HepG2 (cell line): ENCODE results near the gene ATXN2. TPM values are rescaled to one million over a fixed set of nuclear protein-coding genes. Genes with fewer than 3 reads are reported as not detected.

ENCODE experiments used
- ATAC-seq: fragments of 200-7000 bp; cut with Tn5 transposase; 3 replicates; pipeline ENCODE4 v1.9.1; 2020; ENCODE audit warnings: mild to moderate bottlenecking, moderate library complexity
- BruUV-seq: library from RNA; stranded (reverse); fragments of 400-500 nt; replicated peaks from 2 replicates; lab custom pipeline; 2021; lab: Mats Ljungman, UMichigan
- CTCF ChIA-PET: fragments of 300-600 bp; formaldehyde crosslinking; extraction: SDS; loops from one replicate; lab custom pipeline; 2021; ENCODE audit warnings: low total read pairs, inconsistent platforms, low intra/inter-chr PET ratio; lab: Yijun Ruan, JAX
- POLR2A ChIA-PET: fragments of 350-600 bp; sonication (Branson Sonifier 250); formaldehyde crosslinking; loops from one replicate; lab custom pipeline; 2020; ENCODE audit warnings: antibody characterized with exemption, inconsistent platforms; lab: Yijun Ruan, JAX
- DNase-seq: peaks from one replicate; pipeline ENCODE4 v3.0.0-alpha.2; 2015; ENCODE audit warnings: low spot score
- FAIRE-seq: peaks from 3 replicates; lab custom pipeline; 2011; peaks lifted over from hg19 to GRCh38; lab: Jason Lieb, UNC
- H2AFZ ChIP-seq: one replicate; pipeline ENCODE4 v1.6.1; 2011; ENCODE audit warnings: low read length, inconsistent platforms
- H3K27ac ChIP-seq: fragments of 300-600 bp; 3 replicates; pipeline ENCODE4 v1.8.0; 2011; ENCODE audit warnings: mixed run types, mild to moderate bottlenecking, mixed read lengths, low read length, inconsistent platforms; ENCODE audit not compliant: insufficient read depth; ENCODE audit errors: extremely low read length
- H3K27me3 ChIP-seq, 2 experiments: fragments of 200-600 bp in 1 of 2; 2 replicates in 1 of 2; 3 replicates in 1 of 2; pipeline versions ENCODE4 v1.6.0 to v1.8.0; 2011; ENCODE audit warnings: low read length in 2 of 2, mild to moderate bottlenecking in 2 of 2, moderate library complexity in 2 of 2, inconsistent platforms in 1 of 2; ENCODE audit not compliant: insufficient read depth in 2 of 2, control insufficient read depth in 1 of 2
- H3K36me3 ChIP-seq, 2 experiments: fragments of 200-600 bp in 1 of 2; replicated peaks in 1 of 2; 2 replicates in 1 of 2; 3 replicates in 1 of 2; pipeline versions ENCODE4 v1.5.1 to v1.8.0; 2011; ENCODE audit warnings: low read length in 2 of 2, inconsistent platforms in 1 of 2; ENCODE audit not compliant: insufficient read depth in 2 of 2, control insufficient read depth in 1 of 2
- H3K4me1 ChIP-seq: 2 replicates; pipeline ENCODE4 v1.5.1; 2012; ENCODE audit warnings: low read length, inconsistent platforms; ENCODE audit not compliant: insufficient read depth
- H3K4me2 ChIP-seq: 2 replicates; pipeline ENCODE4 v1.6.0; 2011; ENCODE audit warnings: low read depth, low read length, inconsistent platforms
- H3K4me3 ChIP-seq, 3 experiments: fragments of 200-600 bp in 1 of 3; sonication (generic), shearing (Covaris generic) in 1 of 3; replicated peaks in 1 of 3; 2 replicates each; pipeline ENCODE4 v1.5.1; 2011 to 2016; ENCODE audit warnings: low read length in 3 of 3, inconsistent platforms in 2 of 3, low read depth in 2 of 3, mild to moderate bottlenecking in 2 of 3, control low read depth in 1 of 3, mixed read lengths in 1 of 3; ENCODE audit not compliant: insufficient read depth in 1 of 3
- H3K79me2 ChIP-seq: one replicate; pipeline ENCODE4 v1.6.1; 2011; ENCODE audit warnings: low read length, inconsistent platforms; ENCODE audit not compliant: insufficient read depth
- H3K9ac ChIP-seq: 2 replicates; pipeline ENCODE4 v1.6.0; 2011; ENCODE audit warnings: mild to moderate bottlenecking, low read depth, low read length, inconsistent platforms; ENCODE audit not compliant: insufficient read depth
- H3K9me3 ChIP-seq: 2 replicates; pipeline ENCODE4 v1.5.1; 2012; ENCODE audit warnings: mild to moderate bottlenecking, low read length
- H4K20me1 ChIP-seq: 2 replicates; pipeline ENCODE4 v1.6.0; 2011; ENCODE audit warnings: inconsistent platforms, mild to moderate bottlenecking, low read length, moderate library complexity; ENCODE audit not compliant: insufficient read depth
- ELF1 ChIP-seq: sonication (generic); formaldehyde crosslinking; IDR thresholded peaks from 2 replicates; pipeline ENCODE4 v1.4.0; 2020; ENCODE audit warnings: missing genetic modification reagents
- HES4 ChIP-seq: sonication (generic); formaldehyde crosslinking; IDR thresholded peaks from 2 replicates; pipeline ENCODE4 v1.9.0; 2021; ENCODE audit warnings: mild to moderate bottlenecking, missing genetic modification reagents, borderline replicate concordance
- ZMYM3 ChIP-seq: sonication (generic); formaldehyde crosslinking; IDR thresholded peaks from 2 replicates; pipeline ENCODE4 v1.5.1; 2020; ENCODE audit warnings: mild to moderate bottlenecking, missing genetic modification reagents
- ZNF121 ChIP-seq: sonication (generic); formaldehyde crosslinking; IDR thresholded peaks from 2 replicates; pipeline ENCODE4 v1.5.0; 2020; ENCODE audit warnings: mild to moderate bottlenecking, missing genetic modification reagents
- ZNF232 ChIP-seq: sonication (generic); formaldehyde crosslinking; IDR thresholded peaks from 2 replicates; pipeline ENCODE4 v1.4.0; 2020; ENCODE audit warnings: missing genetic modification reagents, borderline replicate concordance
- WGBS: methylation state at CpG from one replicate; pipeline ENCODE4 v1.1.6; 2017; ENCODE audit warnings: low lambda C conversion rate; 5-methylcytosine and 5-hydroxymethylcytosine counted together
- in situ Hi-C: cut with HindIII; loops from 2 replicates; pipeline ENCODE4 v1.10.0; 2017; ENCODE audit warnings: low pct_unique_long_range_greater_than_20kb; ENCODE audit not compliant: extremely low pct_ligation_motif_present
- intact Hi-C: fragments of 100-400 bp; cut with micrococcal nuclease; formaldehyde crosslinking; loops from one replicate; pipeline ENCODE4 v1.10.0; 2022; ENCODE audit not compliant: unreplicated experiment
- polyA plus RNA-seq, 8 experiments: library from polyadenylated mRNA; depleted of rRNA in 3 of 8; stranded (reverse) in 7 of 8; unstranded in 1 of 8; fragments of >200 nt; fragmentation: Illumina TruSeq in 4 of 8; extraction: Trizol in 4 of 8; gene quantifications; 2 replicates each; pipeline versions ENCODE4 v1.2.1 to v1.2.3, GENCODE V29; 2011 to 2016; ENCODE audit warnings: low read depth in 4 of 8, missing spikeins in 1 of 8, mixed read lengths in 1 of 8; ENCODE audit not compliant: insufficient read depth in 1 of 8
- total RNA-seq, 5 experiments: library from RNA; depleted of rRNA; stranded (reverse); fragments of >200 nt; fragmentation: Illumina TruSeq; extraction: Trizol; gene quantifications; 2 replicates each; pipeline ENCODE4 v1.2.3, GENCODE V29; 2016; ENCODE audit warnings: low read depth in 1 of 5
- TF ChIP-seq, protein P1 (sequence below): sonication (generic); formaldehyde crosslinking; IDR thresholded peaks from 2 replicates; pipeline ENCODE4 v1.5.0; 2020; ENCODE audit warnings: mild to moderate bottlenecking, missing genetic modification reagents

ATXN2 gene
- total and polyA plus RNA-seq, 2 of the 13 experiments (the other 11 are each of a cell fraction or from before 2014, with no cell fraction given): 18.1 to 27.1 TPM

DNA sequence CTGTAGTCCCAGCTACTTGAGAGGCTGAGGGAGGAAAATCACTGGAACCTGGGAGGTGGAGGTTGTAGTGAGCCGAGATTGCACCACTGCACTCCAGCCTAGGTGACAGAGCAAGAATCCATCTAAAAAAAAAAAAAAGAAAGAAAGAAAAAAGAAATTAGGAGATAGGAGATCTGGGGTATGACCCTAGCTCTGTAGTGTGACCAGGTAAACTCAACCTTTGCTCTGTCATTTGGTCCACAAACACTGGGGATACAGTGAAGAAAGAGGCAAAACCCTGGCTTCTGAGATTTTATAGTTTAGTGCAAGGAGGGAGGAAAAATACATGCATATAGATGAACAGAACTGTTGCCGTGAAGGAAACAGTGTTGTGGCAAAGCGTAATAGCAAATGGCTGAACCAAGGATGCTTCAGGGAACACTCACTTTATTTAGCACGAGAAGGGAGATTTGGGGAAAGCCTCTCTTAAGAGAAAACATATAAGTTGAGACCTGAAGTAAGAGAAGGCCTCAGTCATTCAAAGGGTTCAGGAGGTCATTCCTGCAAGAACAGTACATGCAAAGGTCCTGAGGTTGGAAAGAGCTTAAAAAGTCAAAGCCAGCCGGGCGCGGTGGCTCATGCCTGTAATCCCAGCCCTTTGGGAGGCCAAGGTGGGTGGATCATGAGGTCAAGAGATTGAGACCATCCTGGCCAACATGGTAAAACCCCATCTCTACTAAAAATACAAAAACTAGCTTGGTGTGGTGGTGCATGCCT lies 29.6 kb upstream of the ATXN2 start (continued):
- no peak for TF ChIP-seq HES4 (CRISPR knock-in tag)
- TF ChIP-seq ZMYM3 (CRISPR knock-in tag): peak; percentile 98

DNA sequence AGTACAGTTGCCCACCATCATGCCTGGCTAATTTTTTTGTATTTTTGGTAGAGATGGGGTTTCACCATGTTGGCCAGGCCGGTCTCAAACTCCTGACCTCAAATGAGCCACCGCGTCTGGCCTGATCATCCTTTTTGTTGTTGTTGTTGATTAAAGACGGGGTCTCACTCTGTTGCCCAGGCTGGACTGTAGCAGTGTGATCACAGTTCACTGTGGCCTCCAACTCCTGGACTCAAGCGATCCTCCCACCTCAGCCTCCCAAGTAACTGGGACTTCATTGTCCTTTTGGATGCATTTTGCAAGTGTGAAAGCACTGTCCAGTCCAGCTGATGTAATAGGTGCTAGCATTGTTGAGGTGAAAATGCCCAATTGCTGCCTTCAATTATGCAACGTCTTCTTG lies 27.1 kb upstream of the ATXN2 start:
- H3K4me1 ChIP-seq: peaks cover 36% of the 10 kb centered on the region
- ChIA-PET CTCF (no interaction called here), POLR2A (no interaction called here)
- WGBS: 91% methylated on average over 5 of the region's 6 CpGs
- H3K4me3 ChIP-seq: no peak overlapping the region
- H3K27me3 ChIP-seq: no peaks in the 10 kb centered on the region
- no peaks in the 10 kb centered on the region for H3K36me3 ChIP-seq
- no peak overlapping the region for H3K4me2 ChIP-seq
- no TSS peak for BruUV-seq
- H2AFZ ChIP-seq: no peak overlapping the region
- no peak overlapping the region for H3K27ac ChIP-seq
- no peaks in the 10 kb centered on the region for H3K79me2 ChIP-seq
- H3K9ac ChIP-seq: no peak overlapping the region
- DNase-seq (no peak), ATAC-seq (no peak), FAIRE-seq (no peak)
- H3K9me3 ChIP-seq: no peaks in the 10 kb centered on the region
- no peaks in the 10 kb centered on the region for H4K20me1 ChIP-seq
- intact Hi-C loops: no loop called here
- in situ Hi-C loops: no loop called here
- TF ChIP-seq ZNF121 (peak; percentile 60), ZMYM3 (CRISPR knock-in tag) (0 out of 2 replicates have a peak, but pooled peaks have one; percentile 39), ZNF232 (CRISPR knock-in tag) (no peak), ELF1 (CRISPR knock-in tag) (no peak)
- TF ChIP-seq, protein P1, sequence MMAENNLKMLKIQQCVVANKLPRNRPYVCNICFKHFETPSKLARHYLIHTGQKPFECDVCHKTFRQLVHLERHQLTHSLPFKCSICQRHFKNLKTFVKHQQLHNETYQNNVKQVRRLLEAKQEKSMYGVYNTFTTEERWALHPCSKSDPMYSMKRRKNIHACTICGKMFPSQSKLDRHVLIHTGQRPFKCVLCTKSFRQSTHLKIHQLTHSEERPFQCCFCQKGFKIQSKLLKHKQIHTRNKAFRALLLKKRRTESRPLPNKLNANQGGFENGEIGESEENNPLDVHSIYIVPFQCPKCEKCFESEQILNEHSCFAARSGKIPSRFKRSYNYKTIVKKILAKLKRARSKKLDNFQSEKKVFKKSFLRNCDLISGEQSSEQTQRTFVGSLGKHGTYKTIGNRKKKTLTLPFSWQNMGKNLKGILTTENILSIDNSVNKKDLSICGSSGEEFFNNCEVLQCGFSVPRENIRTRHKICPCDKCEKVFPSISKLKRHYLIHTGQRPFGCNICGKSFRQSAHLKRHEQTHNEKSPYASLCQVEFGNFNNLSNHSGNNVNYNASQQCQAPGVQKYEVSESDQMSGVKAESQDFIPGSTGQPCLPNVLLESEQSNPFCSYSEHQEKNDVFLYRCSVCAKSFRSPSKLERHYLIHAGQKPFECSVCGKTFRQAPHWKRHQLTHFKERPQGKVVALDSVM: peak; percentile 86
- TF ChIP-seq, all 625 proteins: peak for 3
